Neuronal stem cell (in vitro differentiated cells): Measurements from ENCODE around the gene PDE5A.

Experiments used
- DNase-seq: peaks from one replicate; pipeline ENCODE4 v3.0.0-alpha.2; 2013; ENCODE audit warnings: low spot score
- H2AFZ ChIP-seq: one replicate; pipeline ENCODE4 v1.6.1; 2013; ENCODE audit warnings: mild to moderate bottlenecking, low read length, inconsistent platforms
- H2AK5ac ChIP-seq: 2 replicates; pipeline ENCODE4 v1.6.1; 2013; ENCODE audit warnings: low read depth, mild to moderate bottlenecking, inconsistent platforms, low read length, moderate library complexity, mixed read lengths
- H2BK120ac ChIP-seq: 2 replicates; pipeline ENCODE4 v1.6.1; 2013; ENCODE audit warnings: low read depth, mild to moderate bottlenecking, inconsistent platforms, low read length, moderate library complexity, mixed read lengths
- H2BK12ac ChIP-seq: one replicate; pipeline ENCODE4 v1.6.1; 2013; ENCODE audit warnings: low read length, inconsistent platforms
- H2BK15ac ChIP-seq: 2 replicates; pipeline ENCODE4 v1.6.1; 2013; ENCODE audit warnings: mild to moderate bottlenecking, low read length, inconsistent platforms, mixed read lengths
- H2BK5ac ChIP-seq: one replicate; pipeline ENCODE4 v1.6.1; 2013; ENCODE audit warnings: inconsistent platforms, mild to moderate bottlenecking, low read length, moderate library complexity
- H3K14ac ChIP-seq: one replicate; pipeline ENCODE4 v1.6.1; 2013; ENCODE audit warnings: low read length, inconsistent platforms
- H3K18ac ChIP-seq: 2 replicates; pipeline ENCODE4 v1.6.1; 2013; ENCODE audit warnings: low read length, inconsistent platforms
- H3K23ac ChIP-seq: 2 replicates; pipeline ENCODE4 v1.6.1; 2013; ENCODE audit warnings: low read depth, mild to moderate bottlenecking, mixed read lengths, low read length, inconsistent platforms; ENCODE audit not compliant: poor library complexity
- H3K27ac ChIP-seq: replicated peaks from 3 replicates; pipeline ENCODE4 v1.5.1; 2013; ENCODE audit warnings: low read length, inconsistent platforms
- H3K27me3 ChIP-seq, 3 experiments: 2 replicates each; pipeline ENCODE4 v1.6.1; 2013; ENCODE audit warnings: low read length in 3 of 3, mild to moderate bottlenecking in 2 of 3, inconsistent platforms in 1 of 3, low read depth in 1 of 3, mixed read lengths in 1 of 3, moderate library complexity in 1 of 3; ENCODE audit not compliant: control insufficient read depth in 3 of 3, insufficient read depth in 3 of 3
- H3K36me3 ChIP-seq, 2 donors: replicated peaks in 1 of 2; 2 replicates each; pipeline ENCODE4 v1.6.1; 2013; ENCODE audit warnings: low read length in 2 of 2; ENCODE audit not compliant: control insufficient read depth in 2 of 2, insufficient read depth in 2 of 2
- H3K4ac ChIP-seq: 2 replicates; pipeline ENCODE4 v1.6.1; 2013; ENCODE audit warnings: inconsistent platforms, mild to moderate bottlenecking, low read length, moderate library complexity
- H3K4me1 ChIP-seq, 2 donors: 1 replicate in 1 of 2; 2 replicates in 1 of 2; pipeline ENCODE4 v1.6.1; 2013; ENCODE audit warnings: low read length in 2 of 2, low read depth in 1 of 2; ENCODE audit not compliant: control insufficient read depth in 2 of 2, insufficient read depth in 1 of 2
- H3K4me2 ChIP-seq: one replicate; pipeline ENCODE4 v1.6.1; 2013; ENCODE audit warnings: mild to moderate bottlenecking, low read length, inconsistent platforms; ENCODE audit not compliant: insufficient read depth, poor library complexity, severe bottlenecking
- H3K4me3 ChIP-seq, 2 donors: 2 replicates each; pipeline ENCODE4 v1.5.1; 2013; ENCODE audit warnings: low read length in 2 of 2, mild to moderate bottlenecking in 2 of 2, inconsistent platforms in 1 of 2, moderate library complexity in 1 of 2
- H3K79me1 ChIP-seq: one replicate; pipeline ENCODE4 v1.6.1; 2013; ENCODE audit warnings: low read depth, mild to moderate bottlenecking, inconsistent platforms, low read length, moderate library complexity
- H3K9ac ChIP-seq: one replicate; pipeline ENCODE4 v1.6.1; 2013; ENCODE audit warnings: mild to moderate bottlenecking, low read depth, low read length, inconsistent platforms; ENCODE audit not compliant: poor library complexity
- H3K9me3 ChIP-seq, 2 donors: replicated peaks in 1 of 2; 2 replicates each; pipeline versions ENCODE3 to v1.6.1; 2013; ENCODE audit warnings: low read length in 2 of 2, mild to moderate bottlenecking in 2 of 2, inconsistent platforms in 1 of 2, low read depth in 1 of 2, mixed read lengths in 1 of 2, moderate library complexity in 1 of 2; ENCODE audit not compliant: control insufficient read depth in 2 of 2, insufficient read depth in 1 of 2
- H4K8ac ChIP-seq: one replicate; pipeline ENCODE4 v1.6.1; 2013; ENCODE audit warnings: low read depth, mild to moderate bottlenecking, inconsistent platforms, low read length, moderate library complexity
- H4K91ac ChIP-seq: one replicate; pipeline ENCODE4 v1.6.1; 2013; ENCODE audit warnings: low read length, low read depth, mild to moderate bottlenecking, inconsistent platforms; ENCODE audit not compliant: poor library complexity
- WGBS, 2 donors: extraction: QIAGEN DNeasy Blood & Tissue Kit; methylation state at CpG; one replicate each; pipeline ENCODE4 v1.1.7; 2013; ENCODE audit warnings: missing lambda C conversion rate in 2 of 2, mixed read lengths in 1 of 2; ENCODE audit not compliant: insufficient read length in 2 of 2, insufficient replicate concordance in 1 of 2; ENCODE audit errors: extremely low coverage in 2 of 2; 5-methylcytosine and 5-hydroxymethylcytosine counted together

PDE5A gene

DNA sequence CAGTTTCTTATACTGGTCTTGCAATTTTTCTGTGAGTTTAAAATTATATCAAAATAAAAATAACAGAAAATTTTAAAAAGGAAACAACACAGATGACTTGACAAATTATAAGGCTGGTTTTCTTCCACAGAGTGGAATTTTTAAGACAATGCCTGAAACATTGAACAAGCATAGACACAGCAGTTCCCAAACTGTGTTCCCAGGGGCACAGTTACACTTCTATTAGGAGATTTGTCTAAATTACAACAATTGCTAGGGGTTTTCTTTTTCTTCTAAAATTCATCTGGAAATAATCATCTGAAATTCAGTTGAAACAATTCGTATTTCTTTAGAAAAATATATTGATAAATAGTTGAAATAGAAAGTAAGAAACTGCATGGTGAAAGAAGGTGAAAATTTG is 26.2 kb downstream of the PDE5A start:
- WGBS, 2 donors = 100% methylated on average over 1 of the region's 1 CpG; no CpG with 5 or more reads in 1 of the 2 donors
- peaks cover 1% of the 10 kb centered on the region for H3K79me1 ChIP-seq
- H2BK5ac ChIP-seq = no peak overlapping the region
- no peak overlapping the region for H4K91ac ChIP-seq
- no peak overlapping the region for H2AK5ac ChIP-seq
- H3K9ac ChIP-seq = no peak overlapping the region
- peaks cover 0 to 1% of the 10 kb centered on the region in 2 donors for H3K36me3 ChIP-seq
- H3K4me3 ChIP-seq = no peak overlapping the region
- H2BK12ac ChIP-seq = no peak overlapping the region
- peaks cover 4 to 7% of the 10 kb centered on the region in 2 donors for H3K9me3 ChIP-seq
- no peak overlapping the region for H3K4me2 ChIP-seq
- no peak overlapping the region for H3K18ac ChIP-seq
- no peak overlapping the region for H3K23ac ChIP-seq
- H2BK120ac ChIP-seq = no peak overlapping the region
- no peak overlapping the region for H2BK15ac ChIP-seq
- no peak overlapping the region for H3K27ac ChIP-seq
- no peak overlapping the region for H2AFZ ChIP-seq
- no peaks in the 10 kb centered on the region for H3K4me1 ChIP-seq
- no peak for DNase-seq
- no peak overlapping the region for H4K8ac ChIP-seq
- no peaks in the 10 kb centered on the region for H3K27me3 ChIP-seq
- H3K14ac ChIP-seq = no peak overlapping the region
- H3K4ac ChIP-seq = no peak overlapping the region

DNA sequence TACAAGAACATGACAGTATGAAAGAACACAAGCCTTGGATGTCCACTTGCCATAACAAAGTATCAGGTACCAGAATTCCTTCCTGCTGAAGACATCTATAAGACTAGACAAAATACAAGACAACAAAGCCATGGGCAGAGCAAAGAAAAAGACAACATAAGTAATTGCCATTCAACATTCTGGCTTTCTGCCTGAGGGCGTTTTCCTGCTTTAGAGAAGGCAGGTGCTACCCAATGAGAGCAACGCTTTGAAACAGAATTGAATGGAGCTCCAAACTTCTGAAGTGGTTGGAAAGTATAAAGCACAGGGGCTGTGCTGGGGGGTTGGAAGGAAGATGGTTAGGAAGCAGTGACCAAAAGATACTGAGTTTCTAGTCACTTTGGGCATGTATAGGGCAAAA is 30.1 kb downstream of the PDE5A start:
- Histone ChIP-seq H4K8ac (no peak overlapping the region), H3K18ac (no peak overlapping the region), H3K9me3 (peaks cover 4 to 7% of the 10 kb centered on the region in 2 donors), H2BK15ac (no peak overlapping the region), H3K27ac (no peak overlapping the region), H3K14ac (no peak overlapping the region), H3K4me2 (no peak overlapping the region), H2AFZ (no peak overlapping the region), H4K91ac (no peak overlapping the region), H2AK5ac (no peak overlapping the region), H2BK120ac (no peak overlapping the region), H3K4ac (no peak overlapping the region), H3K23ac (no peak overlapping the region), H3K79me1 (no peaks in the 10 kb centered on the region), H2BK12ac (no peak overlapping the region), H3K4me3 (no peak overlapping the region), H2BK5ac (no peak overlapping the region), H3K36me3 (no peaks in the 10 kb centered on the region), H3K4me1 (no peaks in the 10 kb centered on the region), H3K27me3 (no peaks in the 10 kb centered on the region), H3K9ac (no peak overlapping the region)
- WGBS, 2 donors = no CpG with 5 or more reads among the region's 2 CpGs
- DNase-seq = no peak

DNA sequence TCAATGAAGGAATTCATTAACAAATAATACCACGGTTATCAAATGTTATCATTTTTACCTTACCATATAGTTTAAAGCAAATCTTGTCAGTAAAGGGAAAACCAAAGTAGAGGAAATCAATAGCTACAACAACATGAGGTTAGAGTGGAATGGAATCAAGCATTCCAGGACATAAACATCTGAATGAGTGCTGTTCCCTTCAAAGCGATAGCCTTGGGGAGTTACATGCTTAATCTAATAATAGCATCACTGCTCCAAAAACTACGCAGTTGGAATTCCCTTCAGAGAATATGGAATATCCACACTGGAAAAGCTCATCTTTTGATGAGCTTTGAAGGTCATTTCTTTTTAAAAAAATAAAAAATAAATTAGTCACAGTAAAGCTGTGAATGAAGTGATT is 31.2 kb downstream of the PDE5A start:
- no peak overlapping the region for H2BK5ac ChIP-seq
- H2AFZ ChIP-seq = no peak overlapping the region
- H3K23ac ChIP-seq = no peak overlapping the region

DNA sequence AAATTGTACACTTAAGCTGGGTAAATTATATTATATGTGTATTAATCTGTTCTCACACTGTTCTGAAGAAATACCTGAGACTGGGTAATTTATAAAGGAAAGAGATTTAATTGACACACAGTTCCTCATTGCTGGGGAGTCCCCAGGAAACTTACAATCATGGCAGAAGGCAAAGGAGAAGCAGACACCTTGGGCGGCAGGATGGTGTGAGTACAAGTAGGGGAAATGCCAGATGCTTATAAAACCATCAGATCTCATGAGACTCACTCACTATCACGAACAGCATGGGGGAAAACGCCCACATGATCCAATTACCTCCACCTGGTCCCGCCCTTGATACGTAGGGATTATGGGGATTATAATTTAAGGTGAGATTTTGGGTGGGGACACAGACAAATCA is 34.9 kb downstream of the PDE5A start:
- no peak for DNase-seq
- no CpG with 5 or more reads among the region's 5 CpGs for WGBS, 2 donors
- Histone ChIP-seq H2BK15ac (no peak overlapping the region), H3K27me3 (no peaks in the 10 kb centered on the region), H2BK5ac (no peak overlapping the region), H3K27ac (no peak overlapping the region), H3K4me1 (no peaks in the 10 kb centered on the region), H3K36me3 (no peaks in the 10 kb centered on the region), H2AK5ac (no peak overlapping the region), H3K14ac (no peak overlapping the region), H2AFZ (no peak overlapping the region), H3K9ac (no peak overlapping the region), H4K91ac (no peak overlapping the region), H2BK12ac (no peak overlapping the region), H3K4me2 (no peak overlapping the region), H3K4me3 (no peak overlapping the region), H3K4ac (no peak overlapping the region), H4K8ac (no peak overlapping the region), H3K79me1 (no peaks in the 10 kb centered on the region), H2BK120ac (no peak overlapping the region), H3K18ac (no peak overlapping the region), H3K9me3 (peaks cover 2% of the 10 kb centered on the region in 2 donors), H3K23ac (no peak overlapping the region)

More for the DNA sequence above, 31.2 kb downstream of the PDE5A start:
- no peak overlapping the region for H4K8ac ChIP-seq
- no peak overlapping the region for H3K27ac ChIP-seq
- H4K91ac ChIP-seq = no peak overlapping the region
- H3K14ac ChIP-seq = no peak overlapping the region
- no peak overlapping the region for H3K4me2 ChIP-seq
- WGBS, 2 donors = no CpG with 5 or more reads among the region's 3 CpGs
- no peak overlapping the region for H2AK5ac ChIP-seq
- H3K27me3 ChIP-seq = no peaks in the 10 kb centered on the region
- no peak overlapping the region for H3K18ac ChIP-seq
- peaks cover 4 to 7% of the 10 kb centered on the region in 2 donors for H3K9me3 ChIP-seq
- no peak overlapping the region for H3K9ac ChIP-seq
- H2BK120ac ChIP-seq = no peak overlapping the region
- DNase-seq = no peak
- no peak overlapping the region for H3K4me3 ChIP-seq
- no peak overlapping the region for H3K4ac ChIP-seq
- H3K36me3 ChIP-seq = no peaks in the 10 kb centered on the region
- H2BK12ac ChIP-seq = no peak overlapping the region
- H2BK15ac ChIP-seq = no peak overlapping the region
- no peaks in the 10 kb centered on the region for H3K79me1 ChIP-seq
- H3K4me1 ChIP-seq = no peaks in the 10 kb centered on the region
